ENCODE results near the gene REXO1. TPM values are rescaled to one million over a fixed set of nuclear protein-coding genes. Genes with fewer than 3 reads are reported as not detected.

The REXO1 gene
- total and polyA plus RNA-seq, 9 of the 15 experiments (the other 6 are each of a cell fraction or from before 2014, with no cell fraction given), result 0.04 to 63.3 (median 15.8) TPM

DNA sequence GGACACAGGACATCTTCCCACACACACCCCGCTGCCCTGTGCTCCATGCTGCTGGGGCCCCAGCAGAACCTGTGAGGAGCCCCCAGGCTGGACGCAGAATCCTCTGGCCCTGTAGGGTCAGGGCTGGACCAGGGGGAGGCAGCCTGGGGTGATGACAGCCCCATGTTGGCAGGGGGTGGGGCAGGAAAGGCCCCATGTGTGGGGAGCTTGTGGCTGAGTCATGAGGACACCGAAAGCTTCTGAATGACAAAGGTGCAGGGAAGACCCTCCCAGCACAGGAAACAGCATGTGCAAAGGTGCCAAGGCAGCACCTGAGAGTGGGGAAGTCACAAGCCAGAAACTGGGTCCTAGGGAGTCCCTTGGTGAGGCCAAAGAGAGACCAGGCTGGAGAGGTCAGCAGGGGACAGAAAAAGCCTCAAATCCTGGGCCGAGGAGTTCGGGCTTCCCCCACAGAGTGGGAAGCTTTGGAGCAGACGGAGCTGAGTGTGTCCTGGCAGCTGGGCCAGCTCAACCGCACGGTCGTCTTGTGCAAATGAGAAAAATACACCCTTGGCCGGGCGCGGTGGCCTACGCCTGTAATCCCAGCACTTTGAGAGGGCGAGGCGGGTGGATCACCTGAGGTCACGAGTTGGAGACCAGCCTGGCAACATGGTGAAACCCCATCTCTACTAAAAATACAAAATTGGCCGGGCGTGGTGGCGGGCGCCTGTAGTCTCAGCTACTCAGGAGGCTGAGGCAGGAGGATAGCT is 53.7 kb downstream of the REXO1 start (continued):
- TF ChIP-seq, protein P1, sequence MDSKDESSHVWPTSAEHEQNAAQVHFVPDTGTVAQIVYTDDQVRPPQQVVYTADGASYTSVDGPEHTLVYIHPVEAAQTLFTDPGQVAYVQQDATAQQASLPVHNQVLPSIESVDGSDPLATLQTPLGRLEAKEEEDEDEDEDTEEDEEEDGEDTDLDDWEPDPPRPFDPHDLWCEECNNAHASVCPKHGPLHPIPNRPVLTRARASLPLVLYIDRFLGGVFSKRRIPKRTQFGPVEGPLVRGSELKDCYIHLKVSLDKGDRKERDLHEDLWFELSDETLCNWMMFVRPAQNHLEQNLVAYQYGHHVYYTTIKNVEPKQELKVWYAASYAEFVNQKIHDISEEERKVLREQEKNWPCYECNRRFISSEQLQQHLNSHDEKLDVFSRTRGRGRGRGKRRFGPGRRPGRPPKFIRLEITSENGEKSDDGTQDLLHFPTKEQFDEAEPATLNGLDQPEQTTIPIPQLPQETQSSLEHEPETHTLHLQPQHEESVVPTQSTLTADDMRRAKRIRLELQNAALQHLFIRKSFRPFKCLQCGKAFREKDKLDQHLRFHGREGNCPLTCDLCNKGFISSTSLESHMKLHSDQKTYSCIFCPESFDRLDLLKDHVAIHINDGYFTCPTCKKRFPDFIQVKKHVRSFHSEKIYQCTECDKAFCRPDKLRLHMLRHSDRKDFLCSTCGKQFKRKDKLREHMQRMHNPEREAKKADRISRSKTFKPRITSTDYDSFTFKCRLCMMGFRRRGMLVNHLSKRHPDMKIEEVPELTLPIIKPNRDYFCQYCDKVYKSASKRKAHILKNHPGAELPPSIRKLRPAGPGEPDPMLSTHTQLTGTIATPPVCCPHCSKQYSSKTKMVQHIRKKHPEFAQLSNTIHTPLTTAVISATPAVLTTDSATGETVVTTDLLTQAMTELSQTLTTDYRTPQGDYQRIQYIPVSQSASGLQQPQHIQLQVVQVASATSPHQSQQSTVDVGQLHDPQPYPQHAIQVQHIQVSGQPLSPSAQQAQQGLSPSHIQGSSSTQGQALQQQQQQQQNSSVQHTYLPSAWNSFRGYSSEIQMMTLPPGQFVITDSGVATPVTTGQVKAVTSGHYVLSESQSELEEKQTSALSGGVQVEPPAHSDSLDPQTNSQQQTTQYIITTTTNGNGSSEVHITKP (IDR thresholded peaks at IDR 0.05; ENCODE audit: partially characterized antibody), result peak; percentile 67
- TF ChIP-seq NCOA2 (IDR thresholded peaks at IDR 0.05; ENCODE audit: partially characterized antibody in 2 of 2), result no peak
- no peak for TF ChIP-seq CXXC5 (CRISPR knock-in tag; IDR thresholded peaks at IDR 0.05)
- TF ChIP-seq RBM22 (IDR thresholded peaks at IDR 0.05; ENCODE audit: low read depth, low read length, poor library complexity, severe bottlenecking), result no peak
- TF ChIP-seq HDAC6 (IDR thresholded peaks at IDR 0.05; ENCODE audit: low read depth, low read length), result no peak
- no peak for TF ChIP-seq POLR2H (tag; IDR thresholded peaks at IDR 0.05; ENCODE audit: low read depth)
- 0 out of 2 replicates have a peak, but pooled peaks have one; percentile 9 for TF ChIP-seq CEBPG (CRISPR knock-in tag; IDR thresholded peaks at IDR 0.05)
- no peak for TF ChIP-seq CEBPG (tag; conservative IDR thresholded peaks at IDR 0.05 in 1 of 2, IDR thresholded peaks at IDR 0.05 in 1 of 2)
- TF ChIP-seq HCFC1 (IDR thresholded peaks at IDR 0.05; ENCODE audit: low read depth, low read length), result no peak
- peak; percentile 24; the same call in 1 of the 2 replicates for TF ChIP-seq ZBTB7A (IDR thresholded peaks at IDR 0.05; ENCODE audit: borderline replicate concordance, control insufficient read depth, low read depth, low read length)
- no peak for TF ChIP-seq TEAD2 (tag; IDR thresholded peaks at IDR 0.05)
- TF ChIP-seq MEIS2 (IDR thresholded peaks at IDR 0.05; ENCODE audit: partially characterized antibody), result peak; percentile 70
- TF ChIP-seq MTA3 (IDR thresholded peaks at IDR 0.05; ENCODE audit: borderline replicate concordance), result no peak
- TF ChIP-seq, protein P2, sequence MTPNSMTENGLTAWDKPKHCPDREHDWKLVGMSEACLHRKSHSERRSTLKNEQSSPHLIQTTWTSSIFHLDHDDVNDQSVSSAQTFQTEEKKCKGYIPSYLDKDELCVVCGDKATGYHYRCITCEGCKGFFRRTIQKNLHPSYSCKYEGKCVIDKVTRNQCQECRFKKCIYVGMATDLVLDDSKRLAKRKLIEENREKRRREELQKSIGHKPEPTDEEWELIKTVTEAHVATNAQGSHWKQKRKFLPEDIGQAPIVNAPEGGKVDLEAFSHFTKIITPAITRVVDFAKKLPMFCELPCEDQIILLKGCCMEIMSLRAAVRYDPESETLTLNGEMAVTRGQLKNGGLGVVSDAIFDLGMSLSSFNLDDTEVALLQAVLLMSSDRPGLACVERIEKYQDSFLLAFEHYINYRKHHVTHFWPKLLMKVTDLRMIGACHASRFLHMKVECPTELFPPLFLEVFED (CRISPR knock-in tag; conservative IDR thresholded peaks at IDR 0.05), result no peak

All from K562 (cell line).